ENCODE measurements around the gene IZUMO2. TPM values are rescaled to one million over a fixed set of nuclear protein-coding genes. Genes with fewer than 3 reads are reported as not detected.

IZUMO2 gene
- polyA plus RNA-seq, 1 of the 3 experiments (the other 2 are of a cell fraction): not detected

GRCh38 chr19:50209131-50209530 is 46.0 kb upstream of the IZUMO2 start:
- no peak overlapping the region for H3K4me2 ChIP-seq
- H3K9ac ChIP-seq: no peak overlapping the region
- H3K9me3 ChIP-seq: no peaks in the 10 kb centered on the region
- DNase-seq: no peak
- no peaks in the 10 kb centered on the region for H3K9me2 ChIP-seq
- TF ChIP-seq NRF1 (IDR thresholded peaks at IDR 0.05; ENCODE audit: low read depth, low read length) (no peak), GABPA (IDR thresholded peaks at IDR 0.05; ENCODE audit: low read depth) (no peak), TAF1 (IDR thresholded peaks at IDR 0.05; ENCODE audit: borderline replicate concordance, low read depth, low read length) (no peak), JUND (IDR thresholded peaks at IDR 0.05) (no peak), YY1 (IDR thresholded peaks at IDR 0.05; ENCODE audit: low read depth) (no peak), ELF1 (IDR thresholded peaks at IDR 0.05) (no peak), EZH2phosphoT487 (IDR thresholded peaks at IDR 0.05; ENCODE audit: borderline replicate concordance, low read depth) (no peak), MXI1 (IDR thresholded peaks at IDR 0.05; ENCODE audit: low read depth, low read length) (no peak), FOSL2 (IDR thresholded peaks at IDR 0.05; ENCODE audit: borderline replicate concordance, low read depth) (no peak), TCF12 (IDR thresholded peaks at IDR 0.05) (no peak), FOXJ3 (CRISPR knock-in tag; IDR thresholded peaks at IDR 0.05) (no peak), RCOR1 (IDR thresholded peaks at IDR 0.05; ENCODE audit: low read length) (no peak), RFX5 (IDR thresholded peaks at IDR 0.05; ENCODE audit: low read length) (no peak), CTCF (IDR thresholded peaks at IDR 0.05) (no peak), NFIC (IDR thresholded peaks at IDR 0.05; ENCODE audit: borderline replicate concordance) (no peak), GATA2 (CRISPR knock-in tag; IDR thresholded peaks at IDR 0.05) (no peak), IRF3 (IDR thresholded peaks at IDR 0.05; ENCODE audit: low read depth, low read length) (no peak), RXRA (IDR thresholded peaks at IDR 0.05; ENCODE audit: borderline replicate concordance, low read depth) (no peak), SMC3 (IDR thresholded peaks at IDR 0.05; ENCODE audit: low read depth, low read length) (no peak)
- TF ChIP-seq, protein P1, sequence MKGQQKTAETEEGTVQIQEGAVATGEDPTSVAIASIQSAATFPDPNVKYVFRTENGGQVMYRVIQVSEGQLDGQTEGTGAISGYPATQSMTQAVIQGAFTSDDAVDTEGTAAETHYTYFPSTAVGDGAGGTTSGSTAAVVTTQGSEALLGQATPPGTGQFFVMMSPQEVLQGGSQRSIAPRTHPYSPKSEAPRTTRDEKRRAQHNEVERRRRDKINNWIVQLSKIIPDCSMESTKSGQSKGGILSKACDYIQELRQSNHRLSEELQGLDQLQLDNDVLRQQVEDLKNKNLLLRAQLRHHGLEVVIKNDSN (IDR thresholded peaks at IDR 0.05; ENCODE audit: borderline replicate concordance, low read depth): no peak
- no peaks in the 10 kb centered on the region for H3K79me2 ChIP-seq (ENCODE audit: insufficient read depth)
- peaks cover 53% of the 10 kb centered on the region for H3K27me3 ChIP-seq (ENCODE audit: insufficient read depth)
- no peaks in the 10 kb centered on the region for H3F3A ChIP-seq (replicated peaks; ENCODE audit: insufficient read depth)
- no peak overlapping the region for H2AFZ ChIP-seq (ENCODE audit: low read depth)
- H3K36me3 ChIP-seq (replicated peaks in 1 of 2; ENCODE audit: control insufficient read depth in 1 of 2, insufficient read depth in 2 of 2, low read length in 1 of 2): no peaks in the 10 kb centered on the region
- no peak overlapping the region for H3K27ac ChIP-seq (ENCODE audit: low read depth in 2 of 2, low read length in 1 of 2)
- H4K20me1 ChIP-seq (ENCODE audit: insufficient read depth): no peaks in the 10 kb centered on the region
- WGBS (ENCODE audit: low lambda C conversion rate): 37% methylated on average over 7 of the region's 7 CpGs
- ChIA-PET POLR2A (no interaction called here), CTCF (no interaction called here)
- no peaks in the 10 kb centered on the region for H3K4me1 ChIP-seq (ENCODE audit: control insufficient read depth in 1 of 2, insufficient read depth in 2 of 2, low read depth in 1 of 2, low read length in 1 of 2)
- no peak overlapping the region for H3K4me3 ChIP-seq (ENCODE audit: low read depth in 2 of 2, low read length in 1 of 2)

All from SK-N-SH (cell line).